GM23338 (cell line): ENCODE data around the gene NAALADL2. TPM values are rescaled to one million over a fixed set of nuclear protein-coding genes. Genes with fewer than 3 reads are reported as not detected.

Source experiments
- ATAC-seq: fragments of 200-7000 bp; cut with Tn5 transposase; 3 replicates; pipeline ENCODE4 v1.9.1; 2020
- DNase-seq: peaks from one replicate; pipeline ENCODE4 v3.0.0-alpha.2; 2015; ENCODE audit warnings: low spot score
- H2AFZ ChIP-seq: fragments of 200-600 bp; sonication (generic); 2 replicates; pipeline ENCODE4 v1.8.0; 2016; ENCODE audit warnings: antibody characterized with exemption, mild to moderate bottlenecking, moderate library complexity
- H3F3A ChIP-seq: fragments of 200-600 bp; sonication (generic); replicated peaks from 2 replicates; pipeline ENCODE4 v1.8.0; 2017; ENCODE audit warnings: antibody characterized with exemption, mixed run types, low read depth
- H3K27ac ChIP-seq: fragments of 200-600 bp; sonication (generic); 2 replicates; pipeline ENCODE4 v1.6.1; 2016; ENCODE audit warnings: low read depth
- H3K27me3 ChIP-seq: fragments of 200-600 bp; sonication (generic); 2 replicates; pipeline ENCODE4 v1.8.0; 2016; ENCODE audit warnings: mild to moderate bottlenecking, mixed run types, moderate library complexity; ENCODE audit not compliant: insufficient read depth
- H3K36me3 ChIP-seq: fragments of 200-600 bp; sonication (generic); 2 replicates; pipeline ENCODE4 v1.8.0; 2016; ENCODE audit warnings: mild to moderate bottlenecking; ENCODE audit not compliant: insufficient read depth
- H3K4me1 ChIP-seq: fragments of 200-600 bp; sonication (generic); 2 replicates; pipeline ENCODE4 v1.8.0; 2016; ENCODE audit warnings: mild to moderate bottlenecking, moderate library complexity; ENCODE audit not compliant: insufficient read depth
- H3K4me2 ChIP-seq: fragments of 200-600 bp; sonication (generic); 2 replicates; pipeline ENCODE4 v1.7.1; 2017; ENCODE audit warnings: mixed run types
- H3K4me3 ChIP-seq: fragments of 200-600 bp; sonication (generic); 2 replicates; pipeline ENCODE4 v1.6.1; 2016; ENCODE audit warnings: mixed run types
- H3K79me2 ChIP-seq: fragments of 200-600 bp; sonication (generic); replicated peaks from 2 replicates; pipeline ENCODE4 v1.8.0; 2017; ENCODE audit warnings: mild to moderate bottlenecking; ENCODE audit not compliant: insufficient read depth
- H3K9me2 ChIP-seq: fragments of 200-600 bp; sonication (generic); 2 replicates; pipeline ENCODE4 v1.8.0; 2017; ENCODE audit not compliant: insufficient read depth
- H4K20me1 ChIP-seq: fragments of 200-600 bp; sonication (generic); replicated peaks from 2 replicates; pipeline ENCODE4 v1.8.0; 2017; ENCODE audit warnings: mild to moderate bottlenecking; ENCODE audit not compliant: insufficient read depth
- H3K27ac Mint-ChIP-seq: 2 replicates; pipeline ENCODE4 v1.8.0; 2020; ENCODE audit warnings: inconsistent platforms, mild to moderate bottlenecking, moderate library complexity, mixed read lengths
- H3K27me3 Mint-ChIP-seq: 3 replicates; pipeline ENCODE4 v1.8.0; 2022; ENCODE audit warnings: low read depth, mild to moderate bottlenecking, moderate library complexity, mixed read lengths, inconsistent platforms; ENCODE audit not compliant: insufficient read depth, poor library complexity
- H3K36me3 Mint-ChIP-seq: 3 replicates; pipeline ENCODE4 v1.8.0; 2021; ENCODE audit warnings: low read depth, mild to moderate bottlenecking, inconsistent platforms, moderate library complexity, mixed read lengths
- H3K4me1 Mint-ChIP-seq: 3 replicates; pipeline ENCODE4 v1.8.0; 2020; ENCODE audit warnings: mild to moderate bottlenecking, inconsistent platforms, mixed read lengths
- H3K4me3 Mint-ChIP-seq: 3 replicates; pipeline ENCODE4 v1.8.0; 2021; ENCODE audit warnings: moderate library complexity, mild to moderate bottlenecking, inconsistent platforms, mixed read lengths
- H3K9me3 Mint-ChIP-seq: 3 replicates; pipeline ENCODE4 v1.8.0; 2020; ENCODE audit warnings: moderate library complexity, mild to moderate bottlenecking, inconsistent platforms, mixed read lengths
- CREB1 ChIP-seq: fragments of 250-450 bp; sonication (Bioruptor Pico); IDR thresholded peaks from 2 replicates; pipeline ENCODE4 v1.5.0; 2020; ENCODE audit warnings: low read depth, mild to moderate bottlenecking, moderate library complexity
- EZH2 ChIP-seq: fragments of 200-600 bp; sonication (generic); IDR thresholded peaks from one replicate; pipeline ENCODE4 v1.8.0; 2017; ENCODE audit warnings: antibody characterized with exemption, mild to moderate bottlenecking, low read depth; ENCODE audit not compliant: unreplicated experiment
- EZH2phosphoT487 ChIP-seq: fragments of 200-600 bp; sonication (generic); IDR thresholded peaks from one replicate; pipeline ENCODE4 v1.8.1; 2018; ENCODE audit warnings: antibody characterized with exemption; ENCODE audit not compliant: unreplicated experiment
- JUNB ChIP-seq: IDR thresholded peaks from one replicate; pipeline ENCODE4 v1.6.1; 2016; ENCODE audit warnings: antibody characterized with exemption; ENCODE audit not compliant: unreplicated experiment
- NANOG ChIP-seq: IDR thresholded peaks from 2 replicates; pipeline ENCODE4 v1.6.1; 2016; ENCODE audit warnings: antibody characterized with exemption, borderline replicate concordance
- POLR2AphosphoS5 ChIP-seq: IDR thresholded peaks from 2 replicates; pipeline ENCODE4 v1.6.1; 2016; ENCODE audit warnings: antibody characterized with exemption, low read depth
- STAT1 ChIP-seq: IDR thresholded peaks from one replicate; pipeline ENCODE4 v1.6.1; 2016; ENCODE audit warnings: antibody characterized with exemption; ENCODE audit not compliant: unreplicated experiment
- ZNF114 ChIP-seq: fragments of 250-450 bp; sonication (Bioruptor Pico); IDR thresholded peaks from 2 replicates; pipeline ENCODE4 v1.5.0; 2020; ENCODE audit warnings: mild to moderate bottlenecking, moderate library complexity
- ZNF331 ChIP-seq: fragments of 250-450 bp; sonication (Bioruptor Pico); IDR thresholded peaks from 2 replicates; pipeline ENCODE4 v1.5.0; 2020; ENCODE audit warnings: low read depth, mild to moderate bottlenecking, moderate library complexity
- polyA plus RNA-seq: library from polyadenylated mRNA; unstranded; fragments of >200 nt; fragmentation: Nextera tagmentation; extraction: Ambion mirVana; gene quantifications from 2 replicates; pipeline ENCODE4 v1.2.1, GENCODE V29; 2016
- total RNA-seq: library from RNA; depleted of rRNA; stranded (reverse); fragments of >200 nt; shearing (Covaris generic); gene quantifications from 2 replicates; pipeline ENCODE4 v1.2.3, GENCODE V29; 2014
- TF ChIP-seq, protein P1 (sequence below), 2 experiments: fragments of 200-600 bp in 1 of 2; sonication (generic) in 1 of 2; conservative IDR thresholded peaks; 2 replicates each; pipeline versions ENCODE4 v1.5.1 to v1.6.1; 2016 to 2017; ENCODE audit warnings: antibody characterized with exemption in 2 of 2, low read depth in 2 of 2, mild to moderate bottlenecking in 2 of 2, moderate library complexity in 1 of 2
- TF ChIP-seq, protein P2 (sequence below): IDR thresholded peaks from 2 replicates; pipeline ENCODE4 v1.6.1; 2016; ENCODE audit warnings: antibody characterized with exemption
- TF ChIP-seq, protein P3 (sequence below): fragments of 250-450 bp; sonication (Bioruptor Pico); IDR thresholded peaks from 2 replicates; pipeline ENCODE4 v1.5.0; 2020; ENCODE audit warnings: mild to moderate bottlenecking, moderate library complexity
- TF ChIP-seq, protein P4 (sequence below): IDR thresholded peaks from one replicate; pipeline ENCODE4 v1.6.1; 2018; ENCODE audit warnings: antibody characterized with exemption; ENCODE audit not compliant: unreplicated experiment

Gene NAALADL2
- total and polyA plus RNA-seq, 2 experiments from 2014 or later: 1.6 to 2.6 TPM

DNA sequence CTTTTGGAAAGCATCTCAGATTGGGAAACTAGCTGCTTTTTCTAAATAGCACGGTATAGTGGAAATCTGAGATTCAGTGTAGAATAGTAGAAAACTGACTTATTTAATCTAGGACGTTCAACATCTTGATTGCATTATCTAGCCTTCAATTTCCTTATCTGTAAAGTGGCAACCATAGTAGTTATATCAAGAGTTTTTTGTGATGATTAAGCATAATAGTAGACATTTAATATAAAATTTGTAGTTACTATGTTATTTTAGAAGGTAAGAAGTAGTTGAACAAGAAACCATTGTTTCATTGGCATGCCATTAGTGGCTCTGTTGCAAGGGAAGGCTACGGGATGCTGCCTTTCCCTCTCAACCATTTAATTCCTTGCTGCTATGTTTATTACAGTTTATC, 367.3 kb downstream of the NAALADL2 start:
- Histone ChIP-seq H2AFZ (no peak overlapping the region), H3K4me3 (no peak overlapping the region), H4K20me1 (no peaks in the 10 kb centered on the region), H3K9me2 (no peaks in the 10 kb centered on the region), H3K4me1 (no peaks in the 10 kb centered on the region), H3K79me2 (no peaks in the 10 kb centered on the region), H3F3A (no peaks in the 10 kb centered on the region), H3K27me3 (no peaks in the 10 kb centered on the region), H3K4me2 (no peak overlapping the region), H3K36me3 (no peaks in the 10 kb centered on the region), H3K27ac (no peak overlapping the region)
- no peaks in the 10 kb centered on the region for H3K9me3 Mint-ChIP-seq
- ATAC-seq (no peak), DNase-seq (no peak)
- H3K36me3 Mint-ChIP-seq: no peaks in the 10 kb centered on the region
- TF ChIP-seq, protein P1, sequence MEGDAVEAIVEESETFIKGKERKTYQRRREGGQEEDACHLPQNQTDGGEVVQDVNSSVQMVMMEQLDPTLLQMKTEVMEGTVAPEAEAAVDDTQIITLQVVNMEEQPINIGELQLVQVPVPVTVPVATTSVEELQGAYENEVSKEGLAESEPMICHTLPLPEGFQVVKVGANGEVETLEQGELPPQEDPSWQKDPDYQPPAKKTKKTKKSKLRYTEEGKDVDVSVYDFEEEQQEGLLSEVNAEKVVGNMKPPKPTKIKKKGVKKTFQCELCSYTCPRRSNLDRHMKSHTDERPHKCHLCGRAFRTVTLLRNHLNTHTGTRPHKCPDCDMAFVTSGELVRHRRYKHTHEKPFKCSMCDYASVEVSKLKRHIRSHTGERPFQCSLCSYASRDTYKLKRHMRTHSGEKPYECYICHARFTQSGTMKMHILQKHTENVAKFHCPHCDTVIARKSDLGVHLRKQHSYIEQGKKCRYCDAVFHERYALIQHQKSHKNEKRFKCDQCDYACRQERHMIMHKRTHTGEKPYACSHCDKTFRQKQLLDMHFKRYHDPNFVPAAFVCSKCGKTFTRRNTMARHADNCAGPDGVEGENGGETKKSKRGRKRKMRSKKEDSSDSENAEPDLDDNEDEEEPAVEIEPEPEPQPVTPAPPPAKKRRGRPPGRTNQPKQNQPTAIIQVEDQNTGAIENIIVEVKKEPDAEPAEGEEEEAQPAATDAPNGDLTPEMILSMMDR (conservative IDR thresholded peaks at IDR 0.05; ENCODE audit: low read depth in 2 of 2): no peak
- TF ChIP-seq JUNB: no peak
- no peak for TF ChIP-seq POLR2AphosphoS5
- TF ChIP-seq, protein P2, sequence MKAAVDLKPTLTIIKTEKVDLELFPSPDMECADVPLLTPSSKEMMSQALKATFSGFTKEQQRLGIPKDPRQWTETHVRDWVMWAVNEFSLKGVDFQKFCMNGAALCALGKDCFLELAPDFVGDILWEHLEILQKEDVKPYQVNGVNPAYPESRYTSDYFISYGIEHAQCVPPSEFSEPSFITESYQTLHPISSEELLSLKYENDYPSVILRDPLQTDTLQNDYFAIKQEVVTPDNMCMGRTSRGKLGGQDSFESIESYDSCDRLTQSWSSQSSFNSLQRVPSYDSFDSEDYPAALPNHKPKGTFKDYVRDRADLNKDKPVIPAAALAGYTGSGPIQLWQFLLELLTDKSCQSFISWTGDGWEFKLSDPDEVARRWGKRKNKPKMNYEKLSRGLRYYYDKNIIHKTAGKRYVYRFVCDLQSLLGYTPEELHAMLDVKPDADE: no peak
- no peak for TF ChIP-seq NANOG
- TF ChIP-seq EZH2: no peak
- TF ChIP-seq, protein P3, sequence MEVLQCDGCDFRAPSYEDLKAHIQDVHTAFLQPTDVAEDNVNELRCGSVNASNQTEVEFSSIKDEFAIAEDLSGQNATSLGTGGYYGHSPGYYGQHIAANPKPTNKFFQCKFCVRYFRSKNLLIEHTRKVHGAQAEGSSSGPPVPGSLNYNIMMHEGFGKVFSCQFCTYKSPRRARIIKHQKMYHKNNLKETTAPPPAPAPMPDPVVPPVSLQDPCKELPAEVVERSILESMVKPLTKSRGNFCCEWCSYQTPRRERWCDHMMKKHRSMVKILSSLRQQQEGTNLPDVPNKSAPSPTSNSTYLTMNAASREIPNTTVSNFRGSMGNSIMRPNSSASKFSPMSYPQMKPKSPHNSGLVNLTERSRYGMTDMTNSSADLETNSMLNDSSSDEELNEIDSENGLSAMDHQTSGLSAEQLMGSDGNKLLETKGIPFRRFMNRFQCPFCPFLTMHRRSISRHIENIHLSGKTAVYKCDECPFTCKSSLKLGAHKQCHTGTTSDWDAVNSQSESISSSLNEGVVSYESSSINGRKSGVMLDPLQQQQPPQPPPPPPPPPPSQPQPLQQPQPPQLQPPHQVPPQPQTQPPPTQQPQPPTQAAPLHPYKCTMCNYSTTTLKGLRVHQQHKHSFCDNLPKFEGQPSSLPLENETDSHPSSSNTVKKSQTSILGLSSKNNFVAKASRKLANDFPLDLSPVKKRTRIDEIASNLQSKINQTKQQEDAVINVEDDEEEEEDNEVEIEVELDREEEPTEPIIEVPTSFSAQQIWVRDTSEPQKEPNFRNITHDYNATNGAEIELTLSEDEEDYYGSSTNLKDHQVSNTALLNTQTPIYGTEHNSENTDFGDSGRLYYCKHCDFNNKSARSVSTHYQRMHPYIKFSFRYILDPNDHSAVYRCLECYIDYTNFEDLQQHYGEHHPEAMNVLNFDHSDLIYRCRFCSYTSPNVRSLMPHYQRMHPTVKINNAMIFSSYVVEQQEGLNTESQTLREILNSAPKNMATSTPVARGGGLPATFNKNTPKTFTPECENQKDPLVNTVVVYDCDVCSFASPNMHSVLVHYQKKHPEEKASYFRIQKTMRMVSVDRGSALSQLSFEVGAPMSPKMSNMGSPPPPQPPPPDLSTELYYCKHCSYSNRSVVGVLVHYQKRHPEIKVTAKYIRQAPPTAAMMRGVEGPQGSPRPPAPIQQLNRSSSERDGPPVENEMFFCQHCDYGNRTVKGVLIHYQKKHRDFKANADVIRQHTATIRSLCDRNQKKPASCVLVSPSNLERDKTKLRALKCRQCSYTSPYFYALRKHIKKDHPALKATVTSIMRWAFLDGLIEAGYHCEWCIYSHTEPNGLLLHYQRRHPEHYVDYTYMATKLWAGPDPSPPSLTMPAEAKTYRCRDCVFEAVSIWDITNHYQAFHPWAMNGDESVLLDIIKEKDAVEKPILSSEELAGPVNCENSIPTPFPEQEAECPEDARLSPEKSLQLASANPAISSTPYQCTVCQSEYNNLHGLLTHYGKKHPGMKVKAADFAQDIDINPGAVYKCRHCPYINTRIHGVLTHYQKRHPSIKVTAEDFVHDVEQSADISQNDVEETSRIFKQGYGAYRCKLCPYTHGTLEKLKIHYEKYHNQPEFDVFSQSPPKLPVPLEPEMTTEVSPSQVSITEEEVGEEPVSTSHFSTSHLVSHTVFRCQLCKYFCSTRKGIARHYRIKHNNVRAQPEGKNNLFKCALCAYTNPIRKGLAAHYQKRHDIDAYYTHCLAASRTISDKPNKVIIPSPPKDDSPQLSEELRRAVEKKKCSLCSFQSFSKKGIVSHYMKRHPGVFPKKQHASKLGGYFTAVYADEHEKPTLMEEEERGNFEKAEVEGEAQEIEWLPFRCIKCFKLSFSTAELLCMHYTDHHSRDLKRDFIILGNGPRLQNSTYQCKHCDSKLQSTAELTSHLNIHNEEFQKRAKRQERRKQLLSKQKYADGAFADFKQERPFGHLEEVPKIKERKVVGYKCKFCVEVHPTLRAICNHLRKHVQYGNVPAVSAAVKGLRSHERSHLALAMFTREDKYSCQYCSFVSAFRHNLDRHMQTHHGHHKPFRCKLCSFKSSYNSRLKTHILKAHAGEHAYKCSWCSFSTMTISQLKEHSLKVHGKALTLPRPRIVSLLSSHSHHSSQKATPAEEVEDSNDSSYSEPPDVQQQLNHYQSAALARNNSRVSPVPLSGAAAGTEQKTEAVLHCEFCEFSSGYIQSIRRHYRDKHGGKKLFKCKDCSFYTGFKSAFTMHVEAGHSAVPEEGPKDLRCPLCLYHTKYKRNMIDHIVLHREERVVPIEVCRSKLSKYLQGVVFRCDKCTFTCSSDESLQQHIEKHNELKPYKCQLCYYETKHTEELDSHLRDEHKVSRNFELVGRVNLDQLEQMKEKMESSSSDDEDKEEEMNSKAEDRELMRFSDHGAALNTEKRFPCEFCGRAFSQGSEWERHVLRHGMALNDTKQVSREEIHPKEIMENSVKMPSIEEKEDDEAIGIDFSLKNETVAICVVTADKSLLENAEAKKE: no peak
- no peak for TF ChIP-seq STAT1
- TF ChIP-seq CREB1 (CRISPR knock-in tag): no peak
- no peak for TF ChIP-seq ZNF114 (CRISPR knock-in tag)
- TF ChIP-seq, protein P4, sequence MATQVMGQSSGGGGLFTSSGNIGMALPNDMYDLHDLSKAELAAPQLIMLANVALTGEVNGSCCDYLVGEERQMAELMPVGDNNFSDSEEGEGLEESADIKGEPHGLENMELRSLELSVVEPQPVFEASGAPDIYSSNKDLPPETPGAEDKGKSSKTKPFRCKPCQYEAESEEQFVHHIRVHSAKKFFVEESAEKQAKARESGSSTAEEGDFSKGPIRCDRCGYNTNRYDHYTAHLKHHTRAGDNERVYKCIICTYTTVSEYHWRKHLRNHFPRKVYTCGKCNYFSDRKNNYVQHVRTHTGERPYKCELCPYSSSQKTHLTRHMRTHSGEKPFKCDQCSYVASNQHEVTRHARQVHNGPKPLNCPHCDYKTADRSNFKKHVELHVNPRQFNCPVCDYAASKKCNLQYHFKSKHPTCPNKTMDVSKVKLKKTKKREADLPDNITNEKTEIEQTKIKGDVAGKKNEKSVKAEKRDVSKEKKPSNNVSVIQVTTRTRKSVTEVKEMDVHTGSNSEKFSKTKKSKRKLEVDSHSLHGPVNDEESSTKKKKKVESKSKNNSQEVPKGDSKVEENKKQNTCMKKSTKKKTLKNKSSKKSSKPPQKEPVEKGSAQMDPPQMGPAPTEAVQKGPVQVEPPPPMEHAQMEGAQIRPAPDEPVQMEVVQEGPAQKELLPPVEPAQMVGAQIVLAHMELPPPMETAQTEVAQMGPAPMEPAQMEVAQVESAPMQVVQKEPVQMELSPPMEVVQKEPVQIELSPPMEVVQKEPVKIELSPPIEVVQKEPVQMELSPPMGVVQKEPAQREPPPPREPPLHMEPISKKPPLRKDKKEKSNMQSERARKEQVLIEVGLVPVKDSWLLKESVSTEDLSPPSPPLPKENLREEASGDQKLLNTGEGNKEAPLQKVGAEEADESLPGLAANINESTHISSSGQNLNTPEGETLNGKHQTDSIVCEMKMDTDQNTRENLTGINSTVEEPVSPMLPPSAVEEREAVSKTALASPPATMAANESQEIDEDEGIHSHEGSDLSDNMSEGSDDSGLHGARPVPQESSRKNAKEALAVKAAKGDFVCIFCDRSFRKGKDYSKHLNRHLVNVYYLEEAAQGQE: no peak
- TF ChIP-seq ZNF331 (CRISPR knock-in tag): no peak
- TF ChIP-seq EZH2phosphoT487: no peak
- H3K4me3 Mint-ChIP-seq: no peak overlapping the region
- no peaks in the 10 kb centered on the region for H3K27me3 Mint-ChIP-seq
- H3K4me1 Mint-ChIP-seq: no peaks in the 10 kb centered on the region
- no peak overlapping the region for H3K27ac Mint-ChIP-seq
